NCI-H526 (cell line): Measurements from ENCODE around the gene ADGRG1.
"Not testable (repeated sequence)": the region's sequence is repeated elsewhere in the genome, so short reads cannot be mapped to it uniquely, and the experiment has no call there.

Source experiments
- DNase-seq, 2 experiments: peaks; one replicate each; lab custom pipeline; 2025; lab: John Stamatoyannopoulos, UW

The ADGRG1 gene

DNA sequence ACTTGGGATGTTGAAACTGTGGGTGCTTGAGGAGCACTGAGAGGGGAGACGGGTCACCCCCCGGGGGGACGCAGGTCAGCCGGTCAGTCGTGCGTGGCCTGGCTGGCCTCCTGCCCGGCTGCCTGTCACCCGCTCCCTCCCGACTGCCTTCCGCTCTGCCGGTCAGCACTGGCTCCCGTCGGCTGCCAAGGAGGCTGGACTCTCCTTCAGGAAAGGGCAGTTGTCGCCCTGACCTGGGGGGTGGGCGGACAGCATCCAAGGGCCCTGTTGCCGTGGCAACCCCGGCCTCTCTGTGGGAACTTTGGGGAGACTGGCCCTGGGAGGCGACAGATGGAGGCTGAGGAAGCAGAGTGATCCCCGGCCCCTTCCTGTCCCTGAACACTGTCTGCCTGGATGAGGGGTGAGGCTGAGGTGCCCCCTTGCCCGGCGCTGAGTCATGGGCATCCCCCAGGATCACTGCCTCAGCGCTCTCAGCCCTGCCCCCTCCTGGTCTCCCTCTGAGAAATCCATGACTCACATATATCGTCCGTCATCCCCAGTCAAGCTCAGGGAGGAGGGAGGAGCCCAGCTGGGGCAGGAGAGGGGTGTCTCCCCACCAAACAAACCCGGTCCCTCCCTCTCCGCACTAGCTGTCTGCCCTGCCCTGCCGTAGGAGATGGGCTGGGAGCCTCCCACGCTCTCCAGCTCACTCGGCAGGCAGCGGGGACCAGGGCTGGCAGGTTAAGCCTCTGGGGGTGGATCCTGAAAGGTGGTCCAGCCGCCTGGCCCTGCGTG lies at the start of gene ADGRG1:
Gene ADGRG1, plus strand, starts transcription at position 623 of the 774 bp plus-strand sequence. CDS start 21,658 bp downstream, outside the sequence.
- no peak for DNase-seq

DNA sequence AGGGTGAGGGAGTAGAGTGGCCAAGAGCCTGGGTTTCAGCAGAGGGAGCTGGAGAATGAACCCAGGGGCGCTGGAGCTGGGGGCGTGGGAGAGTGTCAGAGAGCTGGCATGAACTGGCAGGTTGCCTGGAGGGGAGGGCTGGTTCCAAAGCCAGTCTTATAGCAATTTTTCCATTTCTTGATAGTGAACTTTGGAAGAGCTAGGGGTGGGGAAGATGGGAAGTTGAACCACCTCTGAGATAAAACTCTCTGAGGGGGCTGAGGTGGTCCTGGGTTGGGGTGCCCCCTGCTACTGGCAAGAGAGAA lies 49.1 kb upstream of the ADGRG1 start:
- DNase-seq = no peak

DNA sequence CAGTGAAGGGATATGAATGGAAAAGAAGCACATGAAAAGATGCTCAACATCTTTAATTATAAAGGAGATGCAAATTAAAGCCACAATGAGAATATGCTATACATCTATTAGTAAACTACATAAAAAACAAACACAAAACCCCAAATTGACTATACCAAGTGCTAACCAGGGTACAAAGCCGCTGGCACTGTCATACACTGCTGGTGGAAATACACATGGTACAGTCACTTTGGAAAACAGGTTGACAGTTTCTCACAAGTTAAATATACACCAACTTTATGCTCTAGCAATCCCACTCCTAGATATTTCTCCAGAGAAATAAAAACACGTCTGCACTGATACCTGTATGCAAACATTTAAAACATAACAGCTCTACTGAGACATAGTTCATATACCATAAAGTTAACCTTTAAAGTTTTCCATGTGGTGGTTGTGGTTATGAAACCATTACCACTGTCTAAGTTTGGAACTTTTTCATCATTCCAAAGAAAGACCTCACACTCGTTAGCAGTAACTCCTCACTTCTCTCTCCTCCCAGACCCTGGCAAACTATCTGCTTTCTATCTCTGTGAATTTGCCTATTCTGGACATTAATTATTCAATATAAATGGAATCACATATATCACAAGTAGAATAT lies 43.3 kb upstream of the ADGRG1 start:
- DNase-seq = no peak

DNA sequence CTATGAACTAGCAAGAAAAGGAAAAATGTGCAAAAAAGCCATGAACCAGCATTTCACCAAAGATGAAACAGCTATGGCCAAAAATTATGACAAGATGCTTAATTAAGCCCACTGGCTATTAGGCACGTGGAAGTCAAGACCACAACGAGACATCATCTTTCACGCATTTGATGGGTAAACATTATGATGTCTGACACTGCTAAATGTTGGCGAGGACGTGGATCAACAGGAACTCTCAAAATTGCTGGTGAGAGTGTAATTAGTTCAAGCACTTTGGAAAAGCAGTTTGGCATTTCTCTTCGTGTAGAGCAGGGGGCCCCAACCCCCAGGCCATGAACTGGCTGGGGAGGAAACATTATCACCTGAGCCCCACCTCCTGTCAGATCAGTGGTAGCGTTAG lies 39.6 kb upstream of the ADGRG1 start:
- no peak for DNase-seq

DNA sequence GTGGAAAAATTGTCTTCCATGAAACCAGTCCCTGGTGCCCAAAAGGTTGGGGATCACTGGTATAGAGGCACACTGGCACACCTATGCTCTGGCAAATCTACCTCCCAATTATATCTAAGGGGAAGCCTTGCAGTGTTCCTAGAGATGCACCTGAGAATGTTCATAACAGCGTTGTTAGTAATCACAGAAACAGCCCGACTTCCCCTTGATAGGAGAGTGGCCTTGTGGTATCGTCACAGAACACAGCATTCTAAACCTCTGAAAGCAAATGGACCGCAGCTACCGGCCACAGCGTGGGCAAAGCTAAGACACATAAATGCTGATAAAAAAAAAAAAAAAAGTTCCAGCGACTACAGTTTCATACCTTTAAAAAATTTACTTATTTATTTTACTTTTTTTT lies 39.1 kb upstream of the ADGRG1 start:
- no peak for DNase-seq

DNA sequence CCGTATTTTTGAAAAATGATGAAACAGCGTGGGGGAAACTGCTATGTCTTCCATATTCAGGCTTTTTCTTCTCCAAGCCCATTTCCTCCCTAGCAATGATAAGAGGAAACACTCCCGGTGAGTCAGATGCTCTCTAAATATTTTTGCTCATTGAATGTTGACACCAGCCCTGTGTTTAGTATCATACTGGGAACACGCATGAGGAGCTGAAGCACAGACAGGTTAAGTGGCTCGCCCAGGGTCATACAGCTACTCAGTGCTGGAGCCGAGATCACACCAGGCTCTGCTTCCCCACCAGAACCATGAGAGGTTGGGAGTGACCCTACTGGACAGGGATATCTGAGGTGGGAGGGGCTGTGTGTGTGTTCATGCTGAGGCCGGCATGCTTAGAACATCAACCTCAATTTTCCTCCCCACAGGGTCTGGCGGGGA lies 37.8 kb upstream of the ADGRG1 start:
- DNase-seq = no peak

DNA sequence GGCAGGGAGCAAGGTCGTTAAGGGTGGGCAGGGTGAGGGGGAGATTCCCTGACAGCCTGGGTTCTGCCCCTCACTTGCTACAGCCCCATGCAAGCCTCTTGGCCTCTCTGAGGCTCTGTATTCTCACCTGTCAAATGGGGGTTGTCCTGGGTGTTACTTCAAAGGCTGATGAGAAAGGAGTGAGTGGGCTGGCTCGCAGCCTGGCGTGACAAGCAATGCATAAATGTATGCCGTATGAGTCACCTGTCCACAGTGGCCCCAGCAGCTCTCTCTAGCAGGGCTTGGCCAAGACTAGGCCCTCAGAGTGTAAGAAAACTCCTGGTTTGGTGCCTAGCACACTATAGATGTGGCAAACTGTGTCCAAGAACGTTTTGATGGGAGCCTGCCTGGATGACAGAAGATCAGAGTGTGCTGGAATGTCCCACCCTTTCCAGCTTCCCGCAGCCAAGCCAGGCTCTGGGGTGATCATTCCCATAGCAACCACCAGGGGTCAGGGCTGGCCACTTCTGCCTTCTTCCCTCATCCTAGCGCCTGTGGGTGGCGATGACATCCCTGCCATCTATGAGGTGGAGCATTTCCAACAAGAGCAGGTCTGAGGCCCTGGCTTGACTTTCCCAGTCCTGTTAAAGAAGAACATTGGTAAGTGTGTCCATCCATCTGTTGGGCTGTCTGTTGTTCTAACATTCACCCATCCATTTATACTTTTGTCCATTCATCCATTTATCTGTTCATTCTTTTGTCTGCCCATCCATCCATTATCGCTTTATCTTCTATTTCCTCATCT lies 37.2 kb upstream of the ADGRG1 start:
- peak; percentile 9 to 63 for DNase-seq

DNA sequence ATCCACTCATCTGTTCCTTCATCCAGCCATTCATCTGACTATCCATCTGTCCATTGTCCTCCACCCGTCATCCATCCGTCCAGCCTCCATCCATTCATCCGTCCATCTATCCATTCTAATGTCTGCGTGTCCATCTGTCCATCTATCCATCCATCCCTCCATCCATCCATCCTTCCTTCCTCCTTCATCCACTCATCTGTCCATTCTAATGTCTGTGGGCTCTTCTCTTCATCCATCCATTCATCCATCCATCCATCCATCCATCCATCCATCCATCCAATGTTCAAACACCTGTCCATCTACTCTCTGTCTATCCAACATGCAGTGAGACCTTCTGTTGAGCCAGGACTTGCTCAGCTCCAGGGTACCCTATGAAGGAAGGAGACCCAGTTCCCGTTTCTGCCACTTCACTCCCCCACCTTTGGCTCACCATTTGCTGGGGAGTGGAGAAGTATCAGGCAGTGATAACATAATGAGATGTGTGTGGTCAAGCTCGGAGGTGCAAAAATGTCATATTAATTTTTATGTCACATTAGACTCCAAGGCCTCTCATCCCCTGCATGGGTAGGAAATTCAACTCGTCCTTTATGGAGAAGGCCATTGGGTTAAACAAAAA lies 36.5 kb upstream of the ADGRG1 start:
- no peak for DNase-seq

DNA sequence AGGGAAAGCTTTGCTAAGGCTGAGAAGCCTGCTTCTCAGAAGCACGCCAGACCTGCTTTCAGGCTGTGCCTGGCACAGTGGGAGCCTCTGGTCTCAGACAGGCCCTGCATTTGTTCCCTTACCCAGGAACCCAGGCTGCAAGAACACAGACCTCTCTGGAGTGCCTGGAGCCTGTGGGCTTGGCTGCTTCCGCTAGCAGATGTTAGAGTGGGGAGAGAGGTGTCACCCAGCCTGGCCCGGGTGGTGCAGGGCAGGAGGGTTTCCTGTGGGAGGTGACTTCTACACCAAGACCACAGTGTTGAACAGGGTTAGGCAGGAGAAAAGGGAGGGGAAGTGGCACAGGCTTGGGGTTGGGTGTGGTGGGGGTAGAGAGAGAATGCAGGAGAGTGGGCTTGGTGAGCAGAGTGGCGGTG lies 35.8 kb upstream of the ADGRG1 start:
- no peak for DNase-seq

DNA sequence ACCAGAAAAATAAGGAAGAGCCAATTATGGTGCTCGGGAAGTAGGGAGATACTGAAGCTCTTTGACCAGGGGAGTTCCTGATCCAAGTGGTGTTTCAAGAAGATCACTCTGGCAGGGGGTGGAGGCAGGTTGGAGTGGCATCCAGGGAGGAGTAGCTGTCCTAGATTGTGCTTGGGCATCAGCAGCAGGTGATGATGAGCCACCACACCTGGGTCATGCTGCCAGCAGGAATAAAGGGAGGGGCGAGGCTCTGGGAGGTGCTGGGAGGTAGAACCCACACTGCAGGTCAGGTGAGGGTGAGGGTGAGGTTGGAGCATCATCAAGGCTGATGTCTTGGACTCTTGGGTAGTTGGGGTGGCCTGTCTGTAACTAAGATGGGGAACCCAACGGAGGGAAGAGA lies 35.4 kb upstream of the ADGRG1 start:
- DNase-seq = no peak

DNA sequence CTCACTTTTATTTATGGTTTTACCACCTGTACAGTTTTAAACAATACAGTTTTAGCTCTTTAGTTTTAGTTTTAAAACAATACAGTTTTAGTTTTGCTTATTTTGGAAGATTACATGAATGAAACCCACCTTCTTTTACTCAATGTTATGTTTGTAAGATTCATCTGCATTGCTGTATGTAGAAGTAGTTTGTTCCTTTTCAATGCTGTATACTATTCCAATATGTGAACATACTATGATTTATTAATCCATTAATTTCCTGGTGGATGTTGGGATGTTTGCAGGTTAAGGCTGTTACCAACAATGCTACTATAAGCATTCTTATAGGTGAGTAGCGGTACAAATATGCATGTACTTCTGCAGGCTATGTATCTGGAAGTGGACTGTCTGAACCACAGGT lies 34.4 kb upstream of the ADGRG1 start:
- no peak for DNase-seq

DNA sequence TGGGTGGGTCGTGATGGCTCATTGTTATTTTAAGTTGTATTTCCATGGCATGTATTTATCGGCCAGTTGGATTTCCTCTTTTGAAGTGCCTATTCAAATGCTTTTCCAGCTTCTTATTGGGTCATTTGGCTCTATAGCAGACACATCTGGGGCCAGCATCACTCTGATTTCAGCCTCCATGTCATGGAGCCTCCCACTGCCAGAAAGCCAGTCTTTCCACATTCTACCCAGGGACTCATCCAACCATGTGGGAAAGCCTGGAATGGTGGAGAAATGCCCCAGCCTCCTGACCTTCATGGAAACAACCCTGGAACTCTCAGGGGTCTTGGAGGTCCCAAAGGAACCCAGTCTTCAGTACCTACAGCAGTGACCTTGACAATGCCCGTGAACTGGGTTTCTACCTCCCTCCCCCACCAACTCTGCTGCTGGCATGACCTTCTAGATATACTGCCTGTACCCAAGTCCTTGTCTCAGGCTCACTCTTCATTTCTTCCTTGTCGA lies 33.8 kb upstream of the ADGRG1 start:
- no peak for DNase-seq

DNA sequence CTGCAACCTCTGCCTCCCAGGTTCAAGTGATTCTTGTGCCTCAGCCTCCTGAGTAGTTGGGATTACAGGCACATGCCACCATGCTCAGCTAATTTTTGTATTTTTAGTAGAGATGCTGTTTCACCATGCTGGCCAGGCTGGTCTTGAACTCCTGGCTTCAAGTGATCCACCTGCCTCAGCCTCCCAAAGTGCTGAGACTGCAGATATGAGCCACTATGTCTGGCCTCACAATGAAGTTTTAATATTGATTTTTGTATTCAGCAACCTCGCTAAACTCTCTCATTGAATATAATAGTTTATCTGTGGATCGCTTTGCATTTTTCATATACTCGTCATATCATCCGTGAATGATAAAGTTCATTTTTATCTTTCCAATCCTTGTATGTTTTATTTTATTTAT lies 32.2 kb upstream of the ADGRG1 start:
- DNase-seq = not testable (repeated sequence)

DNA sequence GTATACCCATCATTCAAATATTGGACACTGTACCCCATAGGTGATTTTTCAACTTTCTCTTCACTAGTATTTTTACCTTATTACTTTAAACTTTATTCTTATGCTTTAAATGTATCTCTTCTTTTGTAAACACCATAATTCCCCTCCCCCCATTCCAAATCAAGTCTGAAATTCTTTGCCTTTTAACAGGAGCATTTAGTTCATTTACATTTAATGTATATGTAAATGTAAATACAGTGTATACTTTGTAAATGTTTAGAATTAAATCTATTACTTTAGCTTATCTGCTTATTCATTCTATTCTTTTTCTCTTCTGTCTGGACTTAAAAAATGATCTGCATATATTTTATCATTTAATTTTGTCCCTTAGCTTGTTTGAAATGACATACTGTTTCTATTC lies 30.0 kb upstream of the ADGRG1 start:
- DNase-seq = no peak

DNA sequence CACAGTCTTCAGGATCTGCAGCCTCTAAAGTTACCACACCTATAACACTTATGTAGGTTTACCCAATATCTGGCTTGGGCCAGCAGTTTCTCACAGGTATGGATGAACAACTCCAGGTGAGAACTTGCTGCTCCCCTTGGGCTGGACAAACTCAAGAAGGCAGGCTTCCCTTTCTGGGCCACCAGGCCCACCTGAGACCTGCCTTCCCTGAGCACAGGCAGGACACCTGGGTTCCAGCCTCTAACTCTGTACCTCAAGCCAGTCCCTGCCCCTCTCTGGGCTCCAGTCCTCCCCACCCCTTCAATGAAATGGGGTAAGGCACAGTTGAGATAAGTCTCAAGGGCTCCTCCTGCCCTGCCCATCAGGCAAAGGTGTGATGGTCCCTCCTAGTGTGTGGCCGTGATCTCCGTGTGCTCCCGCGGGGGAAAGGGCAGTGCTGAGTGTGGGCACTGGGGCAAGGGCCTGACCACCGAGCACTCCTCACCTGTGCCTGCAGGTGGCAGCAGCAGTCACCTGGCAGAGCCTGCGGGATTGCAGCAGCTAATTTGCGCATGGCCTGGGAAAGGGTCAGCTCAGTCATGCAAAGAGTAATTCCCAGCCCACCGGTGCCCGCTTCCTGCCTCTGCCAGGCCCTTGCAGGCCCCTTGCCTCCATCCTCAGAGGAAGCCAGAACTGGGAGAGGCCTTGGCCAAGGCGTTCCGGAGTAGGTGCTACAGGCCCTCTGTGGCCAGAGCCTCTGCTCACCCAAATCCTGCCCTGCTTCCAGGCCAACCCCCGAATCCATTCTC lies 28.2 kb upstream of the ADGRG1 start:
- peak; percentile 6 to 61 for DNase-seq

DNA sequence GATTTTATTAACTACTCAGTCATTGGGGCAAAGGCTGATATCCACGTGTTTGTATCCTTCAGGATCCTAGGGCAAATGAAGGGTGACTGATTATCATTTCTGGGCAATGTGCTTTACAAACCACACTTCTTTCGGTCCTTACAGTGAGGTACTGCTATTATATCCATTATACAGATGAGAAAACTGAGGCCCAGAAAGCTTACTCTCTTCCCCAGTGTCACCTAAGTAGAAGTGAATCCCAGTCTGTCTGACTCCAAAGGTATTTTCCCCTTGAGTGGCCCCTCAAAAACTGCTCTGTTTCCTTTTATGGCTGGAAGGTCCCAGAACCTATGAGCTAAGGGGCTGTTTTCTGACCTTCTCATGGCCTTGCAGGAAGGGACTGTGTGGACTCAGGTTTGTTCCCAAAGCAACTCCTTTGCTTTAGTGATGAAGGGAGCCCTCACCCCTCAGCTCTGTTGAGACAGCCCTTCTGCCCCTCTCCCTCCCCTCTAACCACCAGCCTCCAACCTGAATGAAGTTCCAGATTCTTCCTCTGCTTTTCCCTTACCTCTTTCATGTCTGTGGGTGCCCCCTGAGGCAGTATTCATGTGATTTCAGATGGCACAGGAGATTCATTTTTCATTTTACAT lies 27.4 kb upstream of the ADGRG1 start:
- no peak for DNase-seq

DNA sequence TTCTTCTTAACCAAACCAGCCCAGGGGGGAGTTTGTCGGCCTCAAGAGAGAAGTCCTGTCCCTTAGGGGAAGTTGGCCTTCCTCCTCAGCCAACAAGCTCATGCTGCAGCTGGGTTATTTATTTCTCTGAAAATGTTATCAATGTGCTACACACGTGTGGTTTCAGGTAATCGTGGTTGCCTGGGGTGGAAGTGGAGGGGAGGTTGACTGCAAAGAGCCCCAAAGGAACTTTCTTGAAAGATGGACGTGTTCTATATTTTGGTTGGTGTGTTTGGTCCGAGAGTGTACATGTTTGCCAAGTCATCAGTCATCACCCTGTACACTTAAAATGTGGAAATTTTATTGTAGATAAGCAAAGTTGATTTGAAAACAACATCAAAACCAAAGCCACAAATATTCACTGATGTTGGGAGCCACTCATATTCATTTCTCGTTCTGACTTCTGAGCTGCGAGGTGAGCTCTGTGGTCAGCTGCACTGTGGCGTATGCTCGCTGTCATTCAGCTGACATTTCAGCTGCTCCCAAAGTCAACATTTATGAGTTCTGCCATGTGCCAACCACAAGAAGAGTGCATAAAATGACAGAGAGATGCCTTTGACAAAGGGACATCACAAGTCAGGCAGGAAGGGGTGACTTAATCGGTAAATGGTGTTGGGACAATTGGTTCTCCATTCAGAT lies 26.5 kb upstream of the ADGRG1 start:
- no peak for DNase-seq

DNA sequence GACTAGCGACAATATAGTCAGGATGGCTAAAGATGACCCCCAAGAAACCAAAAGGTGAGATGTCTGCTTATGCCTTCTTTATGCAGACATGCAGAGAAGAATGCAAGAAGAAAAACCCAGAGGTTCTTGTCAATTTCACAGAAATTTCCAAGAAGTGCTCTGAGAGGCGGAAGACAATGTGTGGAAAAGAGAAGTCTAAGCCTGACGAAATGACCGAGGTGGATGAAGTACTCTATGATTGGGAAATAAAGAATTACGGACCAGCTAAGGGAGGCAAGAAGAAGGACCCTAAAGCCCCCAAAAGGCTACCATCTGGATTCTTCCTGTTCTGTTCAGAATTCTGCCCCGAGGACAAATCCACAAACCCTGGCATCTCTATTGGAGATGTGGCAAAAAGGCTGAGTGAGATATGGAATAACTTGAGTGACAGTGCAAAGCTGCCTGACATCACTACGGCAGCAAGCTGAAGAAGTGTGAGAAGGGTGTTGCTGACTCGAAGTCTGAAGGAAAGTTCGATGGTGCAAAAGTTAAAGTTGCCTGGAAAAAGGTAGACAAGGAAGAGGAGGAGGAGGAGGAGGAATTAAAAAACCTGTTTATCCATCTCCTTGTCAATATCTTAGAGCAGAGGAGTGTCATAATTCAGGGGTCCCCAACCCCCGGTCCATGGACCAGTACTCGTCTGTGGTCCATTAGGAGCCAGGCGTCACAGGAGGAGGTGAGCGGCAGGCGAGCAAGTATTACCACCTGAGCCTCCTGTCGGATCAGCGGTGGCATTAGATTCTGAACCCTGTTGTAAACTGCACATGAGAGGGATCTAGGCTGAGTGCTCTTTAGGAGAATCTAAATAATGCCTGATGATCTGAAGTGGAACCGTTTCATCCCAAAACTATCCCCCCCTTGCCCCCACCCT lies 25.1 kb upstream of the ADGRG1 start:
- no peak for DNase-seq

DNA sequence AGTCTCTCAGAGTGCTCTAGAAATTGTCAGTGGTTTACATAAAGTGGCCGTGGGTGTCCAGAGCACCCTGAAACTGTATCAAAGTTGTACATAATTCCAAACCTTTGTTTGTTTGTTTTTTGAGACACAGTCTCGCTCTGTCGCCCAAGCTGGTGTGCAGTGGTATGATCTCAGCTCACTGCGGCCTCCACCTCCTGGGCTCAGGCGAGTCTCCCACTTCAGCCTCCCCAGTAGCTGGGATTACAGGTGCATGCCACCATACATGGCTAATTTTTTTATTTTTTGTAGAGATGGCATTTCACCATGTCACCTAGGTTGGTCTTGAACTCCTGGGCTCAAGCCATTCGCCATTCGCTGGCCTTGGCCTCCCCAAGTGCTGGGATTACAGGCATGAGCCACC lies 24.3 kb upstream of the ADGRG1 start:
- no peak for DNase-seq
